Karpas-422 (cell line): ENCODE measurements around the gene CADPS. TPM values are rescaled to one million over a fixed set of nuclear protein-coding genes. Genes with fewer than 3 reads are reported as not detected.

ENCODE experiments used
- DNase-seq: peaks from one replicate; pipeline ENCODE4 v3.0.0-alpha.2; 2015
- H2AFZ ChIP-seq: fragments of 200-600 bp; sonication (generic); 2 replicates; pipeline ENCODE4 v1.6.1; 2014; ENCODE audit warnings: antibody characterized with exemption, low read length, mixed read lengths
- H3K27ac ChIP-seq: fragments of 200-600 bp; sonication (generic); 2 replicates; pipeline ENCODE4 v1.5.1; 2014; ENCODE audit warnings: mild to moderate bottlenecking, low read length, moderate library complexity
- H3K27me3 ChIP-seq: fragments of 200-600 bp; sonication (generic); 2 replicates; pipeline ENCODE4 v1.6.1; 2014; ENCODE audit warnings: low read length, mixed read lengths
- H3K36me3 ChIP-seq: fragments of 200-600 bp; sonication (generic); 2 replicates; pipeline ENCODE4 v1.6.1; 2014; ENCODE audit warnings: low read length, mixed read lengths; ENCODE audit not compliant: insufficient read depth
- H3K4me1 ChIP-seq: fragments of 200-600 bp; sonication (generic); 2 replicates; pipeline ENCODE4 v1.6.1; 2014; ENCODE audit warnings: mild to moderate bottlenecking, low read length, mixed read lengths
- H3K4me2 ChIP-seq: fragments of 200-600 bp; sonication (generic); 2 replicates; pipeline ENCODE4 v1.6.1; 2014; ENCODE audit warnings: low read length, low read depth, mild to moderate bottlenecking; ENCODE audit not compliant: poor library complexity, severe bottlenecking
- H3K4me3 ChIP-seq: fragments of 200-600 bp; sonication (generic); 2 replicates; pipeline ENCODE4 v1.5.1; 2014; ENCODE audit warnings: mild to moderate bottlenecking, antibody characterized with exemption, low read length, mixed read lengths
- H3K79me2 ChIP-seq: fragments of 200-600 bp; sonication (generic); 2 replicates; pipeline ENCODE4 v1.6.1; 2014; ENCODE audit warnings: mild to moderate bottlenecking, low read length, mixed read lengths
- H3K9ac ChIP-seq: fragments of 200-600 bp; sonication (generic); 2 replicates; pipeline ENCODE4 v1.6.0; 2014; ENCODE audit warnings: low read length
- H3K9me2 ChIP-seq: fragments of 200-600 bp; sonication (generic), shearing (Covaris generic); replicated peaks from 2 replicates; pipeline ENCODE4 v1.6.0; 2014; ENCODE audit warnings: mild to moderate bottlenecking, low read length, moderate library complexity; ENCODE audit not compliant: insufficient read depth
- H3K9me3 ChIP-seq: fragments of 300-700, 200-600 bp; sonication (generic); 2 replicates; pipeline ENCODE4 v1.6.1; 2014; ENCODE audit warnings: low read length, mixed read lengths
- H4K20me1 ChIP-seq: fragments of 200-600 bp; sonication (generic); 2 replicates; pipeline ENCODE4 v1.6.1; 2014; ENCODE audit warnings: mild to moderate bottlenecking, antibody characterized with exemption, low read length, low read depth; ENCODE audit not compliant: insufficient read depth
- total RNA-seq: library from RNA; depleted of rRNA; stranded (reverse); fragments of >200 nt; shearing (Covaris generic); gene quantifications from 2 replicates; pipeline ENCODE4 v1.2.3, GENCODE V29; 2014; ENCODE audit warnings: low replicate concordance; rRNA removed

The CADPS gene
- 0.76 and 1.9 TPM in 2 replicates for total RNA-seq

DNA sequence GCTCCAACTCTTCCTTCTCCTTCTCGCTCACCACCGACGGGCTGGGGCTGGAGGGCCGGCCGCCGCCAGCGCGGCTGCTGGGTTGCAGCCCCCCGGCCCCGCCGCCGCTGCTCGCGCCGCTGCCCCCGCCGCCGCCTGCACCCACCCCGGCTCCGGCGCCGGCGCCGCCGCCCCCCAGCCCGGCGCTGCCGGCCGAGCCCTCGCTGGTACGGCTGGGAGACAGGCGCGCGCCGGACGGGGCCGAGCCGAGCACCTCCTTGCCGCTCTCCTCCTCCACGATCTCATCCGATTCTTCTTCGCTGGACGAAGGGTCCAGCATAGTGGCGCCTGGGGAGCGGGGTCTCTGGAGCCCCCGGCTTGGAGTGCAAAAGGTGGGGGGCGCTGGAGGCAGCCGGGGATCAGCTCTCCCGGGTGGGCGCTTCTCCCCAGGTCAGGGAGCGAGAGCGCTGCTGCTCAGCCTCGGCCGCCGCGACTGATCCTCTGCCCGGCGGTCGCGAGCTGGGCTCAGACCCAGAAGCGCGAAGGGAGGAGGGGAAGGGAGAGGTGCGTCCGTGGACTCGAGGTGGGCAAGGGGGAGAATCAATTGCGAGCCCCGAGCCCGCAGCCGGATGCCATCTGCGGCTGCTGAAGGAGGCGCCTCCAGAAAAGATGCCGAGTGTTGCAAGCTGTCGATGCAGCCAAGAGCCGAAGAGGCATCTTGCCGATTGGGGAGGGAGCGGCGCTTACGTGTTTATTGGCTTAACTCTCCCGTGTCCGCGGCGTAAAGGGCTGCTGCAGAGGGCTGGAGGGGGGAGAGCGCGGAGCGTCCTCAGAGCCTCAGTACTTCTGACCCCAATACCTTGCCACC, at the start of gene CADPS:
CADPS (minus strand) TSS at position 706 of the 847 bp plus-strand sequence; CDS start at position 319, 387 bp downstream.
- Histone ChIP-seq H3K4me1 (peaks cover 5% of the 10 kb centered on the region), H4K20me1 (no peaks in the 10 kb centered on the region), H3K4me3 (no peak within 1 kb of the TSS), H3K4me2 (no peak within 1 kb of the TSS), H3K27ac (no peak within 1 kb of the TSS), H3K9me3 (no peaks in the 10 kb centered on the region), H3K36me3 (no peaks in the 10 kb centered on the region), H3K9ac (no peak within 1 kb of the TSS), H3K79me2 (no peaks in the 10 kb centered on the region), H3K9me2 (no peaks in the 10 kb centered on the region), H2AFZ (no peak within 1 kb of the TSS), H3K27me3 (no peaks in the 10 kb centered on the region)
- no peak for DNase-seq

DNA sequence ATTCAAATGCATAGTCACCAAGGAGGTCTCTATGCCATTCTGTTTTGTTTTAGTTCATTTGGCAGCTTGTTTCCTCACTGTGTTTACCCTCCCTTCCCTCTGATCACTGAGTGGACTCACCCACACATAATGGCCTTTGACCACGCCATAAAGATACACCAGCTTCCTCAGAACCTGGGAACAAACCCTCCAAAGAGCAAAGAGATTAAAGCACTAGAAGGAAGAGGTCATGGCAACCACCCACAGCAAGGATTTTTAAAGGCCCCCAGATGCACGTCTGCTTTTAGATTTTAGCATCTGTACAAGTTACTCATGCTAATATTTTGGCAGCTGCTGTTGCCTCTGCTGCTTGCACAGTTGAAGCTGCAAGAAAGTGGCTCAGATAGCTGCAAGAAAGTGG, 47.9 kb upstream of the CADPS start:
- Histone ChIP-seq H3K27ac (no peak overlapping the region), H3K4me3 (no peak overlapping the region), H3K9me3 (no peaks in the 10 kb centered on the region), H3K4me1 (no peaks in the 10 kb centered on the region), H3K36me3 (no peaks in the 10 kb centered on the region), H3K9me2 (no peaks in the 10 kb centered on the region), H4K20me1 (no peaks in the 10 kb centered on the region), H3K9ac (no peak overlapping the region), H2AFZ (no peak overlapping the region), H3K27me3 (no peaks in the 10 kb centered on the region), H3K79me2 (no peaks in the 10 kb centered on the region), H3K4me2 (no peak overlapping the region)
- DNase-seq, result no peak

DNA sequence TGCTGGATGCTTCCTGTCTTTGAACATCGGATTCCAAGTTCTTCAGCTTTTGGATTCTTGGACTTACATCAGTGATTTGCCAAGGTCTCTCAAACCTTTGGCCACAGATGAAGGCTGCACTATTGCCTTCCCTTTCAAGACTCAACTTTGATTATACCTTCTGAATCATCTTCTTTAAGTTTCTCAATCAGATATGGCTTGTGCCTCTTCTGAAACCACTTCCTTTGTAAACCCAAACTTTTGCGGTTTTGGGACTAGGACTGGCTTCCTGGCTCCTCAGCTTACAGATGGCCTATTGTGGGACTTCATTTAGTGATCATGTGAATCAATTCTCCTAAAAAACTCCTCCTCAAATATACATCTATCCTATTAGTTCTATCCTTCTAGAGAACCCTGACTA, 47.1 kb upstream of the CADPS start:
- H3K79me2 ChIP-seq, result no peaks in the 10 kb centered on the region
- H3K9me2 ChIP-seq, result no peaks in the 10 kb centered on the region
- H3K9ac ChIP-seq, result no peak overlapping the region
- no peaks in the 10 kb centered on the region for H3K4me1 ChIP-seq
- no peak for DNase-seq
- H3K36me3 ChIP-seq, result no peaks in the 10 kb centered on the region
- H3K4me2 ChIP-seq, result no peak overlapping the region
- H3K27me3 ChIP-seq, result no peaks in the 10 kb centered on the region
- no peaks in the 10 kb centered on the region for H3K9me3 ChIP-seq
- no peak overlapping the region for H3K27ac ChIP-seq
- no peak overlapping the region for H2AFZ ChIP-seq
- no peaks in the 10 kb centered on the region for H4K20me1 ChIP-seq
- H3K4me3 ChIP-seq, result no peak overlapping the region

DNA sequence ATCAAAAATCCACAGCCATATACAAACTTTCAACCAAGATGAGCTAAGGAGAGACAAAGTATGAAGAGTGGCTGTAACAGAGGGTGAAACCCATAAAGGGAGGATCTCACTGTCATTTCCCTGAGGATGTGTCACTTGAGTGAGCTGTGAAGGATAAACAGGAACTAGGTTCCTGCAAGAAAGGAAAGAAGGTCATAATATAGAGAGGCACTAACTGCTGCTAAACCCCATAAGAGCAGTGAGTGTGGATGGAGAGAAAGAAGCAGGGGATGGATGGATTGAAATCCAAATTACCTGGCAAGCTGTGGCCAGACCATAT, 45.2 kb upstream of the CADPS start:
- Histone ChIP-seq H2AFZ (no peak overlapping the region), H3K79me2 (no peaks in the 10 kb centered on the region), H3K9ac (no peak overlapping the region), H3K4me2 (no peak overlapping the region), H3K36me3 (no peaks in the 10 kb centered on the region), H3K4me1 (no peaks in the 10 kb centered on the region), H4K20me1 (no peaks in the 10 kb centered on the region), H3K4me3 (no peak overlapping the region), H3K27ac (no peak overlapping the region), H3K27me3 (no peaks in the 10 kb centered on the region), H3K9me2 (no peaks in the 10 kb centered on the region), H3K9me3 (no peaks in the 10 kb centered on the region)
- no peak for DNase-seq

DNA sequence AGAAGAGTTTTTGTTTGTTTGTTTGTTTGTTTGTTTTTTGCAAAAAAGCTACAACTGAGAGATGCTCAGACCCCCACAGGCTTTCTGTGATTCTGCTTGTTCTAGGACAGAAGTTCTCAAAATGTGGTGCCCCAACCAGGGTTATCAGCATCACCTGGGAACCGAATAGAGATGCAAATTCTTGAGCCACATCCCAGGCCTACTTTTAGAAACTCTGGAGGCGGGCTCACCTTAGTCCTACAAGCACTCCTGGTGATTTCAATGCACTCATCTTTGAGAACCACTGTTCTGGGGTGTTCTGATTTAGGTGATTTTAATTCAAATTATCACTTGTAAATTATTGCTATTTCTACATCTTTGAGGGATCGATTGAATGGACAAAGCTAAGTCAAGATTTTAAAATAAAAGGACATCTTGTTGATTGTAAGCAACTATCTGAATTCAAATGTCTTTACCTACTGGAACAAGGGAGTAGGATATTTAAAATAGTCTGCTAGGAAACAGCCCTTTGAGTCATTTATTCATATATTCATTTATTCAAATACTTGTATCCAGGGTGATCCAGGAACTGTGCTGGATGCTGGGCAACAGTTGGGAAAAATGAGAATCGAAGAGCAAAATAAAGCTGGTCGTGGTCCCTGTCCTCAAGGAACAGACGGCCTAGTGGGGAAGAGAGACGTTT, 44.7 kb upstream of the CADPS start:
- Histone ChIP-seq H3K27me3 (no peaks in the 10 kb centered on the region), H3K4me2 (no peak overlapping the region), H2AFZ (no peak overlapping the region), H3K36me3 (no peaks in the 10 kb centered on the region), H4K20me1 (no peaks in the 10 kb centered on the region), H3K79me2 (no peaks in the 10 kb centered on the region), H3K4me3 (no peak overlapping the region), H3K9ac (no peak overlapping the region), H3K4me1 (no peaks in the 10 kb centered on the region), H3K9me3 (no peaks in the 10 kb centered on the region), H3K9me2 (no peaks in the 10 kb centered on the region), H3K27ac (no peak overlapping the region)
- no peak for DNase-seq

DNA sequence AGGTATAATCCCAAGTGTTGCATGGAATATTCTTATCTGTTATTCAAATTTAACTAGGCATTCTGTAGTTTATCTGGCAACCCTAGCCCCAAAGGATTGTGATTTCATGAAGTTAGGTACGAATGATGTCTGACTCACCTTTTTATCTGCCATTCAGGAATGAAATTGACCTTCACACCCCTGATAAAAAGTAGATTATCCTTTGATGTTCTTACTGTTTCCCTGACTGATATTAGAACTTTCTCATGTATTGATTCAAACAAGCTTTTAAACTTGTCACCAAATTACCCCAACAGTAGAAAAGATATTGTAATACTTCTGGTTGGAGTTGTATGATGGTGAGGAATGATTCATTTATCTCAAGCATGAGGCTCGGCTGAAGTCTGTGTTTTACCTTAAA, 43.6 kb upstream of the CADPS start:
- Histone ChIP-seq H2AFZ (no peak overlapping the region), H3K4me3 (no peak overlapping the region), H3K27me3 (no peaks in the 10 kb centered on the region), H3K9ac (no peak overlapping the region), H3K36me3 (no peaks in the 10 kb centered on the region), H4K20me1 (no peaks in the 10 kb centered on the region), H3K9me2 (no peaks in the 10 kb centered on the region), H3K4me1 (no peaks in the 10 kb centered on the region), H3K4me2 (no peak overlapping the region), H3K27ac (no peak overlapping the region), H3K79me2 (no peaks in the 10 kb centered on the region), H3K9me3 (no peaks in the 10 kb centered on the region)
- DNase-seq, result no peak

DNA sequence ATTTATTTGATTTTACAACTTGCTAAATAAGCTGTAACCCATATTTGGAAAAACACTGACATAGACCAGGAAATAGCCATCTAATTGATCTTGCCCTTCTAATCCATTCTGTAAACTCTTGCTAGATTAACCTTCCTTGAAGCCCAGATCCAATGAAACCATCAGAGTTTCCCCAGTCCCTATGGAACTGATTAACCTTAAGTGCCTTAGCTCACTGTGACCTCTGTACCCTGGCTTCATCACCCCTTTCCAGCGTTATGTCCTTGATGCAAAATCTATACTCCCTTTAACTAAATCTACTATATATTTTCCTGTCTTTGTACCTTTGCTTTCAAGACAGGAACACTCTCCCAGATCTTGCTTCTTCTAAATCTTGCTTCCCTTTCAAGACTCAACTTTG, 42.9 kb upstream of the CADPS start:
- Histone ChIP-seq H2AFZ (no peak overlapping the region), H3K79me2 (no peaks in the 10 kb centered on the region), H3K27ac (no peak overlapping the region), H3K36me3 (no peaks in the 10 kb centered on the region), H3K4me2 (no peak overlapping the region), H3K9me2 (no peaks in the 10 kb centered on the region), H3K4me1 (no peaks in the 10 kb centered on the region), H3K4me3 (no peak overlapping the region), H4K20me1 (no peaks in the 10 kb centered on the region), H3K9ac (no peak overlapping the region), H3K9me3 (no peaks in the 10 kb centered on the region), H3K27me3 (no peaks in the 10 kb centered on the region)
- DNase-seq, result no peak

DNA sequence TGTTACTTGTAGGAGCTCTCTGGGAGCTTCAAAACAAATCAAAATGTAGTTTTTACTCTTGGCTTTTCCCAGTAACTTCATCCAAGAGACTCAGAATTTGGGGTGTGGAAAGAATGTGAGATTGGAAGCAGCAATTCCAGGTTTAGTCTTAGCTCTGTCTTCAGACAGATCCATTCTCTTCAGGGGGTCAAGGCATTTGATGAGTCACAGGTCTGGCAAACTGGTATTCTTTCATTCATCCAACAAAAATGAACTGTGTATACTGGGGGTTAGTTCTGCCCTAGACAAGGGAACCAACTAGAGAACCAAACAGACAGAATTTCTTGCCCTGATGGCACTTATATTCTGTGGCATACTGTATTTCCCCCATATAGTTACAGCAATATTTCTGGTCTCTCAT, 36.3 kb upstream of the CADPS start:
- no peaks in the 10 kb centered on the region for H3K9me3 ChIP-seq
- H3K9ac ChIP-seq, result no peak overlapping the region
- no peak overlapping the region for H3K4me2 ChIP-seq
- no peaks in the 10 kb centered on the region for H3K79me2 ChIP-seq
- no peak overlapping the region for H3K4me3 ChIP-seq
- no peaks in the 10 kb centered on the region for H4K20me1 ChIP-seq
- H3K4me1 ChIP-seq, result no peaks in the 10 kb centered on the region
- H2AFZ ChIP-seq, result no peak overlapping the region
- H3K9me2 ChIP-seq, result no peaks in the 10 kb centered on the region
- no peaks in the 10 kb centered on the region for H3K27me3 ChIP-seq
- H3K27ac ChIP-seq, result no peak overlapping the region
- no peak for DNase-seq
- H3K36me3 ChIP-seq, result no peaks in the 10 kb centered on the region
